SK-N-DZ (cell line): ENCODE results near the gene TRIM63.

ENCODE experiments used
- DNase-seq: peaks from one replicate; pipeline ENCODE4 v3.0.0-alpha.2; 2015; ENCODE audit warnings: low spot score

Gene TRIM63

DNA sequence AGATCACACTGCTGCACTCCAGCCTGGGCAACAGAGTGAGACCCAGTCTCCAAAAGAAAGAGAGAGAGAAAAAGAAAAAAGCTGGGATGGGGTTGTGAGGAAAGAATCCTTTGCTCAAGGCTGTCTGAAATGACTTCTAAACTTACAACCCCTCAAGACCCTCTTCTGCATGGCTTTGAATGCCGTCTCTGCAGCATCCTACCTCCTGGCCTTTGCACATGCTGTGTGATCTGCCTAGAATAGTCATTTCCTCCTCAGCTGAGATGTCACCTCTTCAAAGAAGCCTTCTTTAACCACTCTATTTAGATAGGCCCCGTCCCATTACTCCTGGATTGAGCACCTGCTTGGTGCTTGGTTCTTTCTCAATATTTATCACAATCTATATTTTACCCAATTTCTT lies 17.4 kb upstream of the TRIM63 start:
- no peak for DNase-seq

GRCh38 chr1:26084091-26084561 lies 16.7 kb upstream of the TRIM63 start:
- no peak for DNase-seq

DNA sequence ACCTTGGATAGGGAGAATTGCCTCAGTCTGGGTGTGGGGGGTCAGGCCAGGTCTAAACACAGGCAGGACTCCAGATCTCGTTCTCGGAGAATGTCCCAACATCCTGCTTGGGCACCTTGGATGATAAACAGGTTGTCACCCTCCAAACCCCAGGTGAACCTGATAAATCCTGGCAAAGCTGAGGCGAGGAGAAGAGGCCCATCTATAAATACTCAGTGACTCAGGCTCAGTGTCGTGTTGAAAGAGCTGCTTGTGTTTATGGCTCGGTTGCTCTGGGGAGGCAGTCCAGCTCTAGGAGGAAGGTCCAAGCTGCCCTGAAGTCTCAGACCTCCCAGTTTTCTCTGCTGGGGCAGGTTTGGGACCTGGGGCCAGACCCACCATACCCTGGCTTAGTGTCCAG lies 15.8 kb upstream of the TRIM63 start:
- DNase-seq = no peak

DNA sequence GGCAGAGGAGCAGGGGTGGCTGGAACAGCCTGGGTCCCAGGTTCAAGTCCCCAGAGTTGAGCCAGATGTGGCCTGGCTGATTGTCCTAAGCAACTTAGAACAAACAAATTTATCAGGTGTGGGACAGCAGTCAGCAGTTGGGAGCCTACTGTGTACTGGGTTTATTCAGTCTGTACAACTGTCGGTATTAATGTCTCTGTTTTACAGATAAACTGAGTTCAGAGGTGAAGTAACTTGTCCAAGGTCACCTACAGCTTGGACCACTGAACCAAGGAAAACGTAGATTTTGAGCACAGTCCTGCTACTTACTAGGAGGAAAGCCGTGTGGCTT lies 14.6 kb upstream of the TRIM63 start:
- no peak for DNase-seq

- no peak for DNase-seq
These were observed 14.0 kb upstream of the TRIM63 start for GRCh38 chr1:26081267-26082019.

GRCh38 chr1:26079960-26080814 lies 12.8 kb upstream of the TRIM63 start:
- DNase-seq = no peak

GRCh38 chr1:26079178-26079563 lies 11.7 kb upstream of the TRIM63 start:
- DNase-seq = no peak

DNA sequence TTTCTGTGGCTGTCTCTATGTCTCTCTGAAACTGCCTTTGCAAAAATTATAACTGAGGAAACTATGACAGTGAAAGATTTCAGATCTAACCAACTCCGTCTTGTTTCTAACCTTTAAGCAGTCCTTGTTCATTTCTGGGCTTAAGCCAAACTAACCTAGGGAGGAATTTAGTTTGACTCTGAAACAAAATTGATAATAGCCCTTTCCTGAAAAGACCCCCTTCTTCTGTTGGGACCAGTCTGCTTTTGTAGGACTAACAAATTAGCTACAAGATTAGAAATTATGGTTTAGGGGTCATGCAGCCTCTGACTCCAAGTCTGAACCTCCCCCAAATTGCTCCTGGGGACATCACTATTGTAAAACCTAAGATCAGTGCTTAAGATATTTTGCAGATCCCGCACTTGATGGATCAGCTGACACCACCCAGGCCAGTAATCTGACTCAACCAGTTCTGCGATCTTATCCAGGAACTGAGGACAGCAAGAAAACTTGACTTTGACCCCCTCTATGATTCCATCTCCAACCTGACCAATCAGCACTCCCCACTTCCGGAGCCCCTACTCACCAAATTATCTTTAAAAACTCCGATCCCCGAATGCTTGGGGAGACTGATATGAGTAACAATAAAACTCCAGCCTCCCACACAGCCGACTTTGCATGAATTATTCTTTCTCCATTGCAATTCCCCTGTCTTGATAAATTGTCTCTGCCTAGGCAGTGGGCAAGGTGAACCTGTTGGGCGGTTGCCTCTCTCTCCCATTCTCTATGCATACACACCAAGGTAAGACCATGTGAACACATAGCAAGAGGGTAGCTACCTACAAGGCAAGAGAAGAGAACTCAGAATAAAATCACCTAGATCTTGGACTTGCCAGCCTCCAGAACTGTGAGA lies 11.1 kb upstream of the TRIM63 start:
- no peak for DNase-seq

DNA sequence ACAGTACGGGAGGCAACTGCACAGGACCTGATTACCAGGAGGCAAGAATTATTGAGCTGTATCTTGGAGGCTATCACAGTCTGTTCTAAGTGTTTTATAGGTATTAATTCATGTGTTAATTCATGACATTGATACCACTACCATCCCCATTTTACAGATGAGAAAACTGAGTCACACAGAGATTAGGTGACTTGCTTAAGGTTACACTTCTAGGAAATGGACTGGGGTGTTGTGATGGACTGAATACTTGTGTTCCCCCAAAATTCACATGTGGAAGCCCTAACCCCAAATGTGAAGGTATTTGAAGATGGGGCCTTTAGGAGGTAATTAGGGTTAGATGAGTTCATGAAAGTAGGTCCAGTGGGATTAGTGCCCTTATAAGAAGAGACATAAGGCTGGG lies 10.1 kb upstream of the TRIM63 start:
- no peak for DNase-seq

GRCh38 chr1:26075421-26076144 lies 8.2 kb upstream of the TRIM63 start:
- no peak for DNase-seq

- no peak for DNase-seq
These were observed 4.9 kb upstream of the TRIM63 start for GRCh38 chr1:26072305-26072704.

GRCh38 chr1:26070963-26071342 lies 3.5 kb upstream of the TRIM63 start:
- no peak for DNase-seq

GRCh38 chr1:26070296-26070962 lies 3.0 kb upstream of the TRIM63 start:
- no peak for DNase-seq

DNA sequence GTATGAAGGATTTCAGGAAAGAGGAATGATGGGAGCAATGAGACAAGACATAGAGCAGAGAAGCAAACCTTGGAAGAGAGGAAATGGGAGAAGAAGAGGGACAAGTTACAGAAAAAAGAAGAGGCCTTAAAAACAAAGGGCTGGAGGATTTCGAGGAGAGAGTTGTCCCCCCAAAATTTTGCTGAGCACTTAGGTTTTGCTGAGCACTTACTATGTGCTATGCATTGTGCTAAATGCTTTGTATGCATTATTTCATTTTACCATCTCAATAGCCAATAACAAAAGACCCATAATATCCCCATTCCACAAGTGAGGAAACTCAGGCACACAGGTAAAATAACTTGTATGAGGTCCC lies 2.5 kb upstream of the TRIM63 start:
- no peak for DNase-seq

DNA sequence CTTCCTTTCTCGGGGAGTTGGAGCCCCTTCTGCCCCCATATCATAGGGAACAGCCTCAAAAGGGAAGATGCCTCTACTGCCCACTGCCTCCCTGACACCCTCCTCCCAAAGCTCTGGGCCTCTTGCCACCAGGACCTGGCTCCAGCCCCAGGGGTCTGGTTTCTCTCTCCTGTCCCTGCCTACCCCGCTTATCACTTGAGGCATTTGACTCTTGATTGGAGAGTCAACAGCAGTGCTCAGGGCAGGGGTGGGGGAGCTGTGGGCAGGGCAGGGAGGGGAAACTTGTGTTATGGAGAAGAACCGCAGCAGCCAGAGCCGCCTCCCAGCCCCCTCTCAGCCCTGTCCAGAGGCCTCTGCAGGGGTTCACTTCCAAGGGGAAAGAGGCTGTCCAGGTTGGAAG lies 573 bp downstream of the TRIM63 start:
- DNase-seq = no peak

- no peak for DNase-seq
These were observed 1.3 kb downstream of the TRIM63 start for GRCh38 chr1:26066160-26066559.

DNA sequence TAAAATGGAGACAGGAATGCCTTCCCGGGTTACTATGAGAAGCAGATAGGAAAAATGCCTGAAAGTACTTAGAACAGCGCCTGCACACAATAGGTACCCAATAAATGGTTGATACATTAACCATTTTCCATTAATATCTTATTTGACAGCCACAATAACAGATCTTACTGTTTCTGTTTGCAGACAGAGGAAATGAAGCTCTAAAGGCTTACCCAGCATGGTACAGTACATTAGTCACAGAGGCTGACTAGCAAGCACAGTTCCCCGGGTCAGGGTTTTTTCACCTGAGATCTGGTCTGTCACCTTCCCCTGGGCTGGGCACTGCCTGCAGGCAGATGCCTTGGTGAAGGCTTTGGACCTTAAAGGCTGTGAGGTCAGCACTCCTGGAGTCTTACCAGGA lies 2.9 kb downstream of the TRIM63 start:
- no peak for DNase-seq

DNA sequence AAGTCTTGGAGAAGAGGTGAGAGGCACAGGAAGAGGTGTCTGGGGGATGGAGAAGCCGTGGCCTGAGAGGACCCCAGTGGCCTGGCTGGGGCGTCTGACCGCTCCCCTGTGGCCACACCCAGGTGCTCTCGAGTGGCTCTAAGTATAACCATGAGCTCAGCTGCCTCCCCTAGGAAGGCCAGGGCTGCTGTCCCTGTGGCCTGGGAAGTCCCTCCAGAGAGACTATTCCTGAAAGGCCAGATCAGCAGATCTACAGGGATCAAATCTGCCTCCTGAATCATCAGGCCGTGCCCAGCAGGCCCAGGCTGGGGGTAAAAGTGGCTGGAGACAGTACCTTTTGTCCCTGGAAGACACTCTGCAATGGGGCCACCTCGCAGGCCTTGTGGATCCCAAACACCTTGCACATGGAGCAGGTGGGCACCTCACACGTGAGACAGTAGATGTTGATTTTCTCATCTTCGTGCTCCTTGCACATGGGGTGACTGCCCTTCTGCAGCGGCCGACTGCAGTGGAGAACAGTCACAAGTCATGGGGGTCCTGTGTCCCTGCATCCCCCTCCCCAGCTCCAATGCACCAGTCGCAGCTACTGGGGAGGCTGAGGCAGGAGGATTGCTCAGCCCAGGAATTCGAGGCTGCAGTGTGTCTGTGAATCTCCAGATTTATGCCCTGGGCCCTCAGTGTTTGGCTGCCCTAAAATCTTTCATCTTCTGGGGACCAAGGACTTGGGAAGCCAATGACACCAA lies 6.4 kb downstream of the TRIM63 start:
- DNase-seq = no peak

- DNase-seq = no peak
These were observed 7.5 kb downstream of the TRIM63 start for GRCh38 chr1:26059906-26060305.

- no peak for DNase-seq
These were observed 9.3 kb downstream of the TRIM63 start for GRCh38 chr1:26058052-26058595.
